Effector CD8-positive, alpha-beta T cell (primary cell): ENCODE measurements around the gene CELF4.

Experiments used
- DNase-seq: peaks from one replicate; lab custom pipeline; 2025; lab: John Stamatoyannopoulos, UW

Gene CELF4

GRCh38 chr18:37391698-37392548 lies 173.7 kb downstream of the CELF4 start:
- no peak for DNase-seq

- DNase-seq, result no peak
Measured at GRCh38 chr18:37391156-37391555, 174.4 kb downstream of the CELF4 start.

- DNase-seq, result no peak
Measured at GRCh38 chr18:37390687-37391086, 174.9 kb downstream of the CELF4 start.

GRCh38 chr18:37389684-37390368 lies 175.8 kb downstream of the CELF4 start:
- no peak for DNase-seq

DNA sequence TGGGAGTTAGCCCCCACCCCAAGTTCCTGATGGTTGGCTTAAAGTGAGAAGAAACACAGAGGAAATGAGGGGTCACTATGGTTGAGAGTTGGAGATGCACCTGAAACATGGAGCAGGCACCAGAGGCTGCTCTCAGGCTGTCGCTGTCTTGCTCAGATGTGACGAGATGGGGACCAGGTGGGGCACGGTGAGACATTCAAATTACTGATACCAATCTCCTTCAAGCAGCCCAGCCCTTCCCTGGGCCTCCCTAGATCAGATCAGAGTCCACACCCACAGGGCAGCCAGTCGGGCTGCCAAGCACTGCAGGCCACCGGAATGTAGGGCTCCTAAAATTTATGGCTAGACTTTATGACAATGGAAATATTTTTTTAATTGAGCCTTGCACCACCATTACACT lies 176.6 kb downstream of the CELF4 start:
- DNase-seq, result no peak

DNA sequence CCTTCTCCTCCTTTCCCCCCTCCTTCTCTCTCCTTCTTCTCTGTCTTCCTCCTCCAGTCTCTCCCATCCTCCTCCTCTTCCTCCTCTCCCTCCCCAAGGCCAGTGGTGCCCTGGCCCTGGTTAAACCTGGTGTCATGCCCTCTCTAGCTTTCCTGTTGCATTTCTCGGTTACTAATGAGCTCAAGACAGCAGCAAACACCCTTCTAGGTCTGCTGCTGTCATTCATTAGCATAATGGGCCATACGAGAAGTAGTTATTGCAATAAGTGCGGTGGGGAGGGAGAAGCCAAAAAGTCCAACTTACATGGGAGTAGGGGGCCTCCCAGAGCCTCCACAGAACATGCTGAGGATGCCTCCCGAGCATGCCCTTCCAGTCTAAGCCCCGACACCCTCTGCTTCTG lies 177.2 kb downstream of the CELF4 start:
- no peak for DNase-seq

DNA sequence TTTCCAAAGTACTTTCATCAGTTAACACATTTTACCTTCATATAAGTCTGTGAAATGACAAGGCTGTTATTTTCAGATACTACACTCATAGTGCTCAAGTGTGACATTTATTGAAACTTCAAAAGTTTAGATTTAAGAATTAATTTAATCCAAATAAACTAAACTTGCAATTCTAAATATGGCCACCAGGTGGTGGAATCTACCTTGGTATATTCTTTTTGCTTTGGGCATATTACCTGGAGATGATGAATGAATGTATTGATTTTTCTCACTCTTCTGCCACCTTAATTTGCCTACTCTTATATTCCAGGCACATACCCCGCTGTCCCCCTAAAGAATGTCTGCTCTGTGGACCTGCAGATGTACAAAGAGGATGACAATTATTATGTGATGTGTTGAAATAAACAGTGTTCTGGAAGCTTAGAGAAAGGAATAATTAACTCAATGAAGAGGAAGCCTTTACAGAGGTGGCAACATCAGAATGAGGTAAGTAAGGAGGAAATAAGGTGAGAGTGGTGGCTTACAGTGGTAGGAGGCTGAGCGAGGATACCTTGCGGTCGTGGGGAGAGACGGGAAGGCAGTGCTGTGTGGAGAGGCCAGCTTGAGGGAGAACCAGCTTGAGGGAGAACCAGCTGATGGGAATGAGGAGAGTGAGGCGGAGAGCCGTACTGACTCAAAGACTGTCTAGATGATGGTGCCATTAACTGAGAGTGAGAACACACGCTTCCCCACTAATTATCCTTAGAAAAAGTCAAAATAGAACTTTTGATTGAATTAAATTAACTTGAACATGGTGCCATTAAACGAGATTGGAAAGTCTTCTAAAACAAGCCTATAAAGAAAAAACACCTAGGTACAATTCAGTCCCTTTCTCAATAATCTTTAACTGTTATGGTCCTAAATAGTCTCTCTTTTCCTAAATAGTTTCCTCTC lies 179.5 kb downstream of the CELF4 start:
- DNase-seq, result no peak

GRCh38 chr18:37383846-37384595 lies 181.6 kb downstream of the CELF4 start:
- DNase-seq, result no peak

DNA sequence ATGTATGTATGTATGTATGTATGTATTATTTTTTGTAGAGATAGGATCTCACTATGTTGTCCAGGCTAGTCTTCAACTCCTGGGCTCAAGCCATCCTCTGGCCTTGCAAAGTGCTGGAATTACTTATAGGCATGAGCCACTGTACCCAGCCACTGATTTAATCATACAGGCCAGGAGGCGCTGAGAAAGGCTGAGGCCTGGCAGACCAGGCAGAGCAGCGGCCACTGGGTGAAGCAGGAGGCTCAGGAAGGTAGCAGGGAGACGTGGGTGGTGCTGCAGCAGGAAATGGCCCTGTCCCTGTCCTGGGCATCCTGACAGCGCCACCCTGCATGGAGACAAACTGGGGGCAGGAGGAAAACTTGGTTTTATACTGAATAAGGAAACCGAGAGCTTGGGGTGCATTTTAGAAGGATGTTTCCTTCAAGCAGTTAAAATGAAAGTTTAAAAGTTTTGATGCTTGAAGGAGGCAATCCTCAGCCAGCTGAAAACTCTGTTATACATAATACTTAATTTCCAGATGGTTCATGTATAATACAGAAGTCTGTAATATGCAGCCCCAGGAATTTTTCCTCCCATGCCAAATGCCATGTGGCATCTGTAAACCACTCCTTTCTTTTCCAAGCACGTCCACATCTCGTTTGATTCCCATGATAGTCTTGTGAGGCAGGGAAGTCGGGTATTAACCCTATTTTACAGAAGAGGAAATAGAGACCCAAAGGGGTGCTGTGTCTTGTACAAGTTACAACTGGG lies 182.4 kb downstream of the CELF4 start:
- DNase-seq, result no peak

- DNase-seq, result no peak
Measured at GRCh38 chr18:37381554-37381953, 184.0 kb downstream of the CELF4 start.

DNA sequence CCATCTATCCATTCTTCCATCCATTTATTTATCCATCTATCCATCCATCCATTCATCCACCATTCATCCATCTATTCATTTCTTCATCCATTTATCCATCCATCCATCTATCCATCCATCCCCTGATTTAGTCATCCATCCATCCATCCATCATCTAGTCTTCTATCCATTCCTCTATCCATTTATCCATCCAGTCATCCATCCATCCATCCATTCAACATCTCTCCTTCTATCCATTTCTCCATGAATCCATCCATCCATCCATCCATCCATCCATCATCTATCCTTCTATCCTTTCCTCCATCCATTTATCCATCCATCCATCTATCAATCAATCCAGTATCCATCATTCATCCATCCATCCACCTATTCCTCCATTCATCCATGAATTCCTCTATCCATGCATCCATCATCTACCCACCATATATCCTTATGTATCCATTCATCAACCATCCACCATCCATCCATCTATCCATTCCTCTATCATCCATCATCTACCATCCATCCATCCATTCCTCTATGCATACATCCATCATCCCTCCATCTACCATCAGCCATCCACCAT lies 185.0 kb downstream of the CELF4 start:
- no peak for DNase-seq

DNA sequence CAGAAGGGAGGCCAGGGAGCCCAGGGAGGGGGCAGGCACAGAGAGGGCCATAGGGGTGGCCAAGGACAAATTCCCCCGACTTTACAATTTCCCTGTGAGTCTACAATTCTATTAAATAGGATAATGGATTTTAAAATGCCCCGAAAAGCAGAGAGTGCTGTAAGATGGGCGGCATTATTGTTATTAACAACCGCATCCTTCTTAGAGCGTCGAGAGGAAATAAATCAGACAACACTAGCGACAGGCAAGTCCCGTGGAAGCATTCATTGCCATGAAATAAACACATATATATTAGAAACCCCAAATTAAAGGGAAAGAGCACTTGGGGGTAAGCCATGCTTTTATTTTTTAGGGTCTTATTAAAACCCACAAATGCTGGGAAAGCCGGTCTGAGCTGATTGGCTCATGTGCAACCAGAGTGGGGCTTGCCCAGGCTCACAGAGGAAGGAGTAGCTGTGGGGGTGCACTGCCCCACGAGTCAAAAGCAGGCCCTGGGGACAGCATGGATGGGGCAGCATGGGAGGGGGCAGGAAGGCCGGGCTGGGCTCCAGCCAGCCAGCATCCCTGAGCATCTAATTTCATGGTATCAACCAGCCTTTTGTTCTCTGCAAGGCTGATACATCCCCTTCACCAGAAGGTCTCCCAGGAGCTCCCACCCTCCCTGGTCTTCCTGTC lies 187.1 kb downstream of the CELF4 start:
- DNase-seq, result no peak

DNA sequence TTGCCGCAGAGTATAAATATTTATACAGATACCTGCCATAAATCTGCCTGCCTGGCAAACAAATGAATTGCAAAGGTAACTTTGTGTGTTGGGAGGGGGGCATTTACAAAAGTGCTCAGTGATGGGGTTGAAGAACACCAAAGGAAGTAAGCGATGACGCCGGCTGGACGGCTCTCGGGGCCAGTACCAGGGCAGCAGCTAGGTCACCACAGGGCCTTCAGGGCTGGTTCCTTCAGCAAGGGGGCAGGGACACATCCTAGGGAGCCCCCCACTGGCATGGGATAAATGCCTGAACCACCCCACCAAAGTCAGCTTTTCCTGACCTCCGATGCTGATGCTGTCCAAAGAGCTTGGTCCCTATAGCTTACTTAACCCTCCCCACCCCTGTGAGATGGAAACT lies 190.4 kb downstream of the CELF4 start:
- DNase-seq, result no peak

DNA sequence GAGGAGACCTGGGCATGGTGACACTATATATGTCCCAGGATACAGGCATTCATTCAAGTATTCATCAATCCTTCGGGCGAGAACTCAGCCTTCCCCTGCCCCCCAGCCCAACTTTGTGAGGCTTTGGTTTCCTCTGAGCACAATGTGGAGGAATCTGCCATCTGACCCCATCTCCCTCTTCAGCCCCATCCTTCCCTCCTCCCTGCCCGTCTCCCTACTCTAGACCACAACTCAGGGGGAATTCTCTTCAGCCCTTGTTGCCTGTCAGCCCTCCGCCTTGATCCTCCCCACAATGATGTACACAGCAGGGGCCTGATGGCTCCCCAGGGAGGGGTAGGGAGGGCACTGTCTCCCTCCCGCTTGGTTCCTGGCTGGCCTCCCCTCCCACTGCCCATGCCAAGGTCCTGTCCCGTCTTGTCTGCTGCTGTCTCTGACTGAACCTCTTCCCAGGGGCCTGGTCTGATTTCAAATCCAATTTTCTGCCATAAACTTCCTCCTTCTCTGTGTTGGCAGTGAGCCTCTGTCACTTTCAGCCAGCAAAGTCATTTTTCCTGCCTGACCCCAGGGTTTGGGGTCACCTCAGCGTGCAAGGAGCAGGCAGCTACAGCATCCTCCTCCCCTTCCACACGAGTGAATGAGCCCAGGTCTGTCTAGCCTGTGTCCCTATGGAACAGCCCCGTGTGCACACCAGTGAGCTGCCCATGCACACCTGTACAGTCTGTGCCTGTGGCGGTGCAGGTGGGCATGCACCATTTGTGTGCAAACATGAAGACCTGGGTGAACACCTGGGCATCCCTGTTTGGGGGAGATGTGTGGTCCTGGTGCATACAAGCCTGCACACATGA lies 197.3 kb downstream of the CELF4 start:
- DNase-seq, result no peak

DNA sequence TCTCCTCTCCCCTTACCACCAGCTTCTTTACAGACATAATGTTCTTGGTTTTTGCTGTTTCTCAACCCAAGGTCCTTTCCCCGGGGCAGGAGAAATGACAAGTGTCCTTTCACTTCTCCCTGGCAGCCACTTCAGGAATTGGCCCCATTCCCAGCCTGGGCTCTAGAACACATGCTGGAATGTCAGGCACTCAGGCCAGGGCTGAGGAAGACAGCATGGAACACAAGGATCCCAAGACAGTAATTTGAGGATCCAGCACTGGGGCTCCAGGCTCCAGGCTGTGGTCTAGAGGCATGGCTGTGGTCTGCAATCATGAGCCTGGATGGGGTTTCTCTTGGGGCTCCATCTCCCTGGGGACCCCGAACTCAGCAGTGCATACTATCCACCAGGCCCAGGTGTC lies 201.4 kb downstream of the CELF4 start:
- DNase-seq, result no peak

- DNase-seq, result no peak
Measured at GRCh38 chr18:37362158-37362890, 203.3 kb downstream of the CELF4 start.

DNA sequence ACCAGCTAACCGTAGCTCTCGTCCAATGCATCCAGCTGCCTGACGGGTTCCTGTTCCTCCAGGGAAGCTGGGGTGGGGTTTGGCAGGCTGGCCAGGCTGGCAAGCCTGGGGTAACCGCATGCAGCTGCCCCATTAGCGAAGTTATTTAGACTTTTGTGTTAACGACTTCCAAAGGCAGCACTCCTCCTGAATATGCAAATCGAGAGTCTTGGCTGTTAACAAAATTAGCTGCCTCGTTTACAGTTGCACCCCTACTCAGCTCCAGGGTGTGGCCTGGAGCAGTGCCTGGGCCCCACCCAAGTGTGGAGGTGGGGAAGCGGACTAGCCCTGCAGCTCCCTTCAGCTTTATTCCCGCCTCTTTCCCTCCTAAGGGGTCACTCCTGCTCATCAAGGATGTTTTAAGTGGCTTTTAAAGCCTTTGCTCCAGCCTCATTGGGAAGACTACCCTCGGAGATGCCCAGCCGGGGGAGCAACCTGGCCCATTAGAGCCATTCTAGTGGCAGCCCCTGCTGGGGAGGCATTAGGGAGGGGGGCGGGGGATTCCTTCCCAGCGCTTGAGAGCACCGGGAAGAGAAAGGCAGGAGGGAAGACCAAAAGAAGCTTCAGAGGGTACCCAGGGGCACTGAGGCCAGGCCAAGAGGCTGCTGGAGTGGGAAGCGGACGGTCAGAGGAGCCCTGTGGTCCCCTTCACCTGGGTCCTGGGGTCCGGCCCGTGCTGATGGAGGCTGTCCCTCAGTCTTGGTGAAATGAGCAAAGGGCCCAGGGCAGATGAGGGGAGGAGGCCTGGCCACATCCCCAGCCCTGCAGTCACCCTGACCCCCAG lies 204.1 kb downstream of the CELF4 start:
- no peak for DNase-seq
